Measurements from ENCODE around the gene HS6ST1.

GRCh38 chr2:128286011-128286721 lies 32.5 kb downstream of the HS6ST1 start:
- no peak for TF ChIP-seq POU2F2 (IDR thresholded peaks at IDR 0.05; ENCODE audit: low read depth, low read length)
- no peak for TF ChIP-seq POLR2AphosphoS5 (IDR thresholded peaks at IDR 0.05; ENCODE audit: low read depth, low read length)
- TF ChIP-seq POLR2A (IDR thresholded peaks at IDR 0.05; ENCODE audit: low read depth, low read length) = no peak

Measured in GM12891 (cell line).